ENCODE results near the gene ZNF507. TPM values are rescaled to one million over a fixed set of nuclear protein-coding genes. Genes with fewer than 3 reads are reported as not detected.
A peak's percentile ranks its signal among the peaks of the same experiment; 100 is the strongest.

ZNF507 gene
- polyA plus RNA-seq, 2 donors, result 2.9 to 3.1 TPM

DNA sequence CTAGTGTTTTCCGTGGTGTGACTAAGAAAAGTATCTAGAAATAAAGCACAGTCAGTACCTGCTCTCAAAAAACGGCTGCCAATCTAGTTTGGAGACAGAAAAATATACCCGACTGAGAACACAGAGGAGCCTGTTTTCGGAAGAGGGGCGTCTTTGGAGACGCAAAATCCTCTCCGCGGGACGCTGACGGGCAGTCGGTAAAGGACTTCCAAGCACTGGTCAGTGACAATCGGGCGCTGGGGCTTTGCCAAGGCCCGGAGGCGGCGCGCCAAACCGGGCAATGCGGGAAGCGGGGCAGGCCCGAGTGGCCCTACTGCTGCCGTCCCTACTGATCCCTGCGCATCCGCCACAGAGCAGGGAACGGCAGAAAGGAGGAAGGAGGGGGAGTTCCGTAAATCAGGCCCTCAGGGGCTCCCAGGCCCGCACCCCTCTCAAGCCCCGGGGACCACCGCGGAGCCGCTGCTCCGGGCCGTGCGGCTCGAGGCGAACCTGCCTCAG is 59.6 kb downstream of the ZNF507 start:
- 0 to 1% methylated on average over 35 to 36 of the region's 36 CpGs for WGBS, 2 donors
- Histone ChIP-seq H3K4me1 (ENCODE audit: control insufficient read depth in 2 of 2, insufficient read depth in 2 of 2, low read length in 1 of 2) (no peaks in the 10 kb centered on the region), H3K4me3 (ENCODE audit: low read depth in 1 of 2, low read length in 2 of 2) (peak overlapping the region; percentile 87 to 96), H3K36me3 (ENCODE audit: control insufficient read depth in 2 of 2, insufficient read depth in 2 of 2, low read length in 1 of 2) (no peaks in the 10 kb centered on the region), H3K27ac (ENCODE audit: low read depth in 2 of 2, low read length in 1 of 2) (peak overlapping the region; percentile 98), H3K27me3 (ENCODE audit: control insufficient read depth in 1 of 2, insufficient read depth in 2 of 2, low read length in 2 of 2) (no peaks in the 10 kb centered on the region), H3K9me3 (ENCODE audit: control insufficient read depth in 2 of 2, insufficient read depth in 1 of 2, low read depth in 1 of 2, low read length in 1 of 2) (no peaks in the 10 kb centered on the region)

GRCh38 chr19:32405431-32406160 is 60.2 kb downstream of the ZNF507 start, which contains the start of gene DPY19L3:
TSS of gene DPY19L3 (plus strand) at chr19:32405770. CDS start at chr19:32408254, 2,484 bp downstream.
- 0 to 1% methylated on average over 39 to 104 of the region's 104 CpGs for WGBS, 2 donors
- no peaks in the 10 kb centered on the region for H3K27me3 ChIP-seq (ENCODE audit: control insufficient read depth in 1 of 2, insufficient read depth in 2 of 2, low read length in 2 of 2)
- H3K9me3 ChIP-seq (ENCODE audit: control insufficient read depth in 2 of 2, insufficient read depth in 1 of 2, low read depth in 1 of 2, low read length in 1 of 2), result no peaks in the 10 kb centered on the region
- H3K4me1 ChIP-seq (ENCODE audit: control insufficient read depth in 2 of 2, insufficient read depth in 2 of 2, low read length in 1 of 2), result no peaks in the 10 kb centered on the region
- peak within 1 kb of the TSS; percentile 98 for H3K27ac ChIP-seq (ENCODE audit: low read depth in 2 of 2, low read length in 1 of 2)
- no peaks in the 10 kb centered on the region for H3K36me3 ChIP-seq (ENCODE audit: control insufficient read depth in 2 of 2, insufficient read depth in 2 of 2, low read length in 1 of 2)
- H3K4me3 ChIP-seq (ENCODE audit: low read depth in 1 of 2, low read length in 2 of 2), result peak within 1 kb of the TSS; percentile 87 to 96

- Histone ChIP-seq H3K36me3 (ENCODE audit: control insufficient read depth in 2 of 2, insufficient read depth in 2 of 2, low read length in 1 of 2) (no peaks in the 10 kb centered on the region), H3K27me3 (ENCODE audit: control insufficient read depth in 1 of 2, insufficient read depth in 2 of 2, low read length in 2 of 2) (no peaks in the 10 kb centered on the region), H3K4me1 (ENCODE audit: control insufficient read depth in 2 of 2, insufficient read depth in 2 of 2, low read length in 1 of 2) (no peaks in the 10 kb centered on the region), H3K9me3 (ENCODE audit: control insufficient read depth in 2 of 2, insufficient read depth in 1 of 2, low read depth in 1 of 2, low read length in 1 of 2) (no peaks in the 10 kb centered on the region), H3K4me3 (ENCODE audit: low read depth in 1 of 2, low read length in 2 of 2) (peak overlapping the region; percentile 87 to 96), H3K27ac (ENCODE audit: low read depth in 2 of 2, low read length in 1 of 2) (peak overlapping the region; percentile 98)
- WGBS, 2 donors, result 6% methylated on average over 33 of the region's 33 CpGs
Measured at GRCh38 chr19:32406161-32407003, 61.0 kb downstream of the ZNF507 start.

DNA sequence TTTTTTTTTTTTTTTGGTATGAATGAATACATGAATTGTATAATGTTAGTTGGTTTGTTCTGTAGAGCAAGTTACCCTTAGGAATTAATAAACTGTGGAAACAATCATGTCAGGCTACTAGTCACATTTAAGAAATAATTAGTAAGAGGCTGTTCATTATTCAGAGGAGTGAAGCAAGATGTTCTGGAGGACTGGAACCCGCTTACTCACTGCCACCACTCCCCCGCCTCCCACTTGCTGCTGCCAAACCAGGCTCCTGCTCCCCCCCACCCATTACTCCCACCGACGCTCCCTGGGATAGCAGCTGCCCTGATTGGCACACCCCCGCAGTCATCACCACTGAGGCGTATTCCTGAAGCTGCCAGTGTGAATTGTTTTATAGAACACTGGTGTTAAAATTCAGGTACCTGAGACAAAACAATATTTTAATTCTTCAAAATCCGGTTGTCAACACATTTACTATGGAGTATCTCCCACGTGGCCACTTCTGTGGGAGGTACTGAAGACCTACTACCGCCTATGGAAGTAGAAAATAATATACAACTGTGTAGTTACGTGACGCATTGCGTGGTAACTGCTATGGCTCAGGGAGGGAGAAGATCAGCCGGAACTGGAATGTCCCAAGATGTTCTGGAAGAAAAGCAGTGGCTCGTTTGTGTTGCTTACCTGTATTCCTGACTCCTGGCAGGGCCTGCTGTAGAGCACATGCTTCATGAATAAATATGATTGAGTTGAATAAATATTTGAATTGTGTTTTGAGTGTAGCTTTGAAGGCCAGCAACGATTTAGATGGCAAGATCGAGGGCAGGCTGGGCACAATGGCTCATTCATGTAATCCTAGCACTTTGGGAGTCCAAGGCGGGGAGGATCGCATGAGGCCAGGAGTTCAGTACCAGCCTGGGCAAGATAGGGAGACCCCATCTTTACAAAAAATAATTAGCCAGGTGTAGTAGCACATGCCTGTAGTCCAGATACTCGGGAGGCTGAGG is 61.9 kb downstream of the ZNF507 start:
- H3K27ac ChIP-seq (ENCODE audit: low read depth in 2 of 2, low read length in 1 of 2), result no peak overlapping the region
- H3K4me1 ChIP-seq (ENCODE audit: control insufficient read depth in 2 of 2, insufficient read depth in 2 of 2, low read length in 1 of 2), result no peaks in the 10 kb centered on the region
- no peak overlapping the region for H3K4me3 ChIP-seq (ENCODE audit: low read depth in 1 of 2, low read length in 2 of 2)
- no peaks in the 10 kb centered on the region for H3K36me3 ChIP-seq (ENCODE audit: control insufficient read depth in 2 of 2, insufficient read depth in 2 of 2, low read length in 1 of 2)
- H3K27me3 ChIP-seq (ENCODE audit: control insufficient read depth in 1 of 2, insufficient read depth in 2 of 2, low read length in 2 of 2), result no peaks in the 10 kb centered on the region
- H3K9me3 ChIP-seq (ENCODE audit: control insufficient read depth in 2 of 2, insufficient read depth in 1 of 2, low read depth in 1 of 2, low read length in 1 of 2), result no peaks in the 10 kb centered on the region
- 69 to 76% methylated on average over 19 of the region's 19 CpGs for WGBS, 2 donors

DNA sequence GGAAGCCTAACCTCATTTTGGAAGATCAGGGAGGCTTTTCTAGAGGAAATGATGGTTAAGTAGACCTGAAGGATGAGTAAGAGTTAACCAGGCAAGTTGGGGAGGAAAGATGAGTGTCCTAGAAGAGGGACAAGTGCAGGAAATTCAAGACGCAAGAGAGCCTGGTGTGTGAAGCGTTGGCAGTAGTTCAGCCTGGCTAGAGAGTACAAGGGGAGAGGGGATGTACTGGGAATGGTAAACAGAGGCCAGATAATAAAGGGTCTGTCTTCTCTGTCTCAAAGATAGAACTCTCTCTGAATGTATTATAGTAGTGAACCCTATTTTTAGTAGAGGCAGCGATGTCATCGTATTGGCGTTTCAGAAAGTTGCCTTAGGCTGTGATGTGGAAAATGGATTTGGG is 69.8 kb downstream of the ZNF507 start:
- Histone ChIP-seq H3K9me3 (ENCODE audit: control insufficient read depth in 2 of 2, insufficient read depth in 1 of 2, low read depth in 1 of 2, low read length in 1 of 2) (no peaks in the 10 kb centered on the region), H3K4me1 (ENCODE audit: control insufficient read depth in 2 of 2, insufficient read depth in 2 of 2, low read length in 1 of 2) (no peaks in the 10 kb centered on the region), H3K36me3 (ENCODE audit: control insufficient read depth in 2 of 2, insufficient read depth in 2 of 2, low read length in 1 of 2) (no peaks in the 10 kb centered on the region), H3K27me3 (ENCODE audit: control insufficient read depth in 1 of 2, insufficient read depth in 2 of 2, low read length in 2 of 2) (no peaks in the 10 kb centered on the region), H3K27ac (ENCODE audit: low read depth in 2 of 2, low read length in 1 of 2) (no peak overlapping the region), H3K4me3 (ENCODE audit: low read depth in 1 of 2, low read length in 2 of 2) (no peak overlapping the region)
- 85 to 88% methylated on average over 5 of the region's 5 CpGs for WGBS, 2 donors

GRCh38 chr19:32415669-32416068 is 70.3 kb downstream of the ZNF507 start:
- no peaks in the 10 kb centered on the region for H3K4me1 ChIP-seq (ENCODE audit: control insufficient read depth in 2 of 2, insufficient read depth in 2 of 2, low read length in 1 of 2)
- no peaks in the 10 kb centered on the region for H3K9me3 ChIP-seq (ENCODE audit: control insufficient read depth in 2 of 2, insufficient read depth in 1 of 2, low read depth in 1 of 2, low read length in 1 of 2)
- no peak overlapping the region for H3K27ac ChIP-seq (ENCODE audit: low read depth in 2 of 2, low read length in 1 of 2)
- H3K27me3 ChIP-seq (ENCODE audit: control insufficient read depth in 1 of 2, insufficient read depth in 2 of 2, low read length in 2 of 2), result no peaks in the 10 kb centered on the region
- 93 to 95% methylated on average over 5 of the region's 5 CpGs for WGBS, 2 donors
- no peaks in the 10 kb centered on the region for H3K36me3 ChIP-seq (ENCODE audit: control insufficient read depth in 2 of 2, insufficient read depth in 2 of 2, low read length in 1 of 2)
- no peak overlapping the region for H3K4me3 ChIP-seq (ENCODE audit: low read depth in 1 of 2, low read length in 2 of 2)

GRCh38 chr19:32416749-32417456 is 71.5 kb downstream of the ZNF507 start:
- no peak overlapping the region for H3K27ac ChIP-seq (ENCODE audit: low read depth in 2 of 2, low read length in 1 of 2)
- no peaks in the 10 kb centered on the region for H3K9me3 ChIP-seq (ENCODE audit: control insufficient read depth in 2 of 2, insufficient read depth in 1 of 2, low read depth in 1 of 2, low read length in 1 of 2)
- 93 to 97% methylated on average over 8 of the region's 8 CpGs for WGBS, 2 donors
- H3K27me3 ChIP-seq (ENCODE audit: control insufficient read depth in 1 of 2, insufficient read depth in 2 of 2, low read length in 2 of 2), result no peaks in the 10 kb centered on the region
- no peak overlapping the region for H3K4me3 ChIP-seq (ENCODE audit: low read depth in 1 of 2, low read length in 2 of 2)
- H3K4me1 ChIP-seq (ENCODE audit: control insufficient read depth in 2 of 2, insufficient read depth in 2 of 2, low read length in 1 of 2), result no peaks in the 10 kb centered on the region
- no peaks in the 10 kb centered on the region for H3K36me3 ChIP-seq (ENCODE audit: control insufficient read depth in 2 of 2, insufficient read depth in 2 of 2, low read length in 1 of 2)

DNA sequence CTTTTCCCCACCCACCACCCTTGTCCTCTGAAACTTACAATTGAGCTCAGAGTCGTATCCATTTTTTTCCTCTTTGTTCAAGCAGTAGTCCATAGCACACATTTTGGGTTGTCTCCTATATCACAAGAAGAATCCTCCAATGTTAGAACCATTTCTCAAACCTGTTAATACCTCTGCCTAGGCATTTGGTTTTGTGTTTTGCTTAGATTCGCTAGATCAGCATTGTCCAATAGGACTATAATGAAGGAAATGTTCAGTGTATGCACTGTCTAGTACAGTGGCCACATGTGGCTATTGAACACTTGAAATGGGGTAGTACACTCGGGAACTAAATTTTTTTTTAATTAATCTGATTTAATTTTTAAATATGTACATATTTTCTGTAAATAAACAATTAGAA is 72.7 kb downstream of the ZNF507 start:
- H3K36me3 ChIP-seq (ENCODE audit: control insufficient read depth in 2 of 2, insufficient read depth in 2 of 2, low read length in 1 of 2), result no peaks in the 10 kb centered on the region
- no peak overlapping the region for H3K4me3 ChIP-seq (ENCODE audit: low read depth in 1 of 2, low read length in 2 of 2)
- H3K4me1 ChIP-seq (ENCODE audit: control insufficient read depth in 2 of 2, insufficient read depth in 2 of 2, low read length in 1 of 2), result no peaks in the 10 kb centered on the region
- H3K27ac ChIP-seq (ENCODE audit: low read depth in 2 of 2, low read length in 1 of 2), result no peak overlapping the region
- H3K9me3 ChIP-seq (ENCODE audit: control insufficient read depth in 2 of 2, insufficient read depth in 1 of 2, low read depth in 1 of 2, low read length in 1 of 2), result no peaks in the 10 kb centered on the region
- H3K27me3 ChIP-seq (ENCODE audit: control insufficient read depth in 1 of 2, insufficient read depth in 2 of 2, low read length in 2 of 2), result no peaks in the 10 kb centered on the region
- WGBS, 2 donors, result 87 to 91% methylated on average over 3 of the region's 3 CpGs
